OCI-LY7 (cell line): ENCODE measurements around the gene DR1. TPM values are rescaled to one million over a fixed set of nuclear protein-coding genes. Genes with fewer than 3 reads are reported as not detected.

Experiments used
- BruUV-seq: library from RNA; stranded (reverse); fragments of 400-500 nt; replicated peaks from 2 replicates; lab custom pipeline; 2021; lab: Mats Ljungman, UMichigan
- CTCF ChIA-PET: fragments of 300-600 bp; sonication (Branson Sonifier 250); formaldehyde crosslinking; loops from one replicate; lab custom pipeline; 2022; ENCODE audit warnings: antibody characterized with exemption; ENCODE audit not compliant: unreplicated experiment; lab: Charles Lee
- POLR2A ChIA-PET: fragments of 300-600 bp; sonication (Branson Sonifier 250); formaldehyde crosslinking; loops from one replicate; lab custom pipeline; 2022; ENCODE audit warnings: antibody characterized with exemption; lab: Charles Lee
- DNase-seq: peaks from one replicate; pipeline ENCODE4 v3.0.0-alpha.2; 2015; ENCODE audit warnings: low spot score
- H2AFZ ChIP-seq: fragments of 200-600 bp; sonication (generic), shearing (Covaris generic); 2 replicates; pipeline ENCODE4 v1.6.1; 2014; ENCODE audit warnings: mild to moderate bottlenecking, antibody characterized with exemption, low read length, moderate library complexity
- H3K27ac ChIP-seq: fragments of 200-600 bp; sonication (generic); 2 replicates; pipeline ENCODE4 v1.5.1; 2014; ENCODE audit warnings: mixed run types, low read depth, mild to moderate bottlenecking, moderate library complexity, low read length, inconsistent platforms; ENCODE audit not compliant: poor library complexity, severe bottlenecking
- H3K36me3 ChIP-seq: fragments of 200-600 bp; sonication (generic); 2 replicates; pipeline ENCODE4 v1.6.1; 2014; ENCODE audit warnings: mild to moderate bottlenecking, antibody characterized with exemption, low read length, moderate library complexity, mixed read lengths; ENCODE audit not compliant: insufficient read depth
- H3K4me1 ChIP-seq: fragments of 200-600 bp; sonication (generic); 2 replicates; pipeline ENCODE4 v1.5.1; 2014; ENCODE audit warnings: mild to moderate bottlenecking, low read length; ENCODE audit not compliant: insufficient read depth, poor library complexity, severe bottlenecking
- H3K4me2 ChIP-seq: fragments of 200-600 bp; sonication (generic); 2 replicates; pipeline ENCODE4 v1.6.1; 2014; ENCODE audit warnings: mild to moderate bottlenecking, low read length
- H3K4me3 ChIP-seq: fragments of 200-600 bp; sonication (generic); 2 replicates; pipeline ENCODE4 v1.5.1; 2014; ENCODE audit warnings: mild to moderate bottlenecking, low read depth, low read length; ENCODE audit not compliant: poor library complexity, severe bottlenecking
- H3K79me2 ChIP-seq: fragments of 200-600 bp; sonication (generic); 2 replicates; pipeline ENCODE4 v1.6.1; 2016; ENCODE audit warnings: low read depth, mild to moderate bottlenecking, low read length, moderate library complexity, mixed read lengths; ENCODE audit not compliant: insufficient read depth
- H3K9me2 ChIP-seq: fragments of 200-600 bp; sonication (generic); 2 replicates; pipeline ENCODE4 v1.6.1; 2016; ENCODE audit warnings: mild to moderate bottlenecking, low read length, mixed read lengths; ENCODE audit not compliant: insufficient read depth
- H3K9me3 ChIP-seq: fragments of 200-600 bp; sonication (generic); 2 replicates; pipeline ENCODE4 v1.6.1; 2014; ENCODE audit warnings: mild to moderate bottlenecking, mixed run types, low read length, mixed read lengths
- H4K20me1 ChIP-seq: fragments of 200-600 bp; sonication (generic); 2 replicates; pipeline ENCODE4 v1.6.1; 2014; ENCODE audit warnings: mild to moderate bottlenecking, antibody characterized with exemption, low read length, moderate library complexity, mixed read lengths; ENCODE audit not compliant: insufficient read depth
- EZH2phosphoT487 ChIP-seq: fragments of 200-600 bp; sonication (generic); IDR thresholded peaks from 2 replicates; pipeline ENCODE4 v1.6.1; 2018; ENCODE audit warnings: low read depth, borderline replicate concordance, mild to moderate bottlenecking, mixed run types, antibody characterized with exemption, low read length, moderate library complexity, mixed read lengths
- intact Hi-C: fragments of 100-400 bp; cut with micrococcal nuclease; formaldehyde crosslinking; loops from one replicate; pipeline ENCODE4 v1.10.0; 2022; ENCODE audit not compliant: unreplicated experiment
- total RNA-seq, 2 experiments: library from RNA; depleted of rRNA in 1 of 2; stranded (reverse); fragments of >200 nt in 1 of 2; shearing (Covaris generic) in 1 of 2; gene quantifications; 2 replicates each; pipeline ENCODE4 v1.2.3, GENCODE V29; 2014 to 2022
- TF ChIP-seq, protein P1 (sequence below): fragments of 200-600 bp; sonication (generic); conservative IDR thresholded peaks from 2 replicates; pipeline ENCODE4 v1.5.1; 2014; ENCODE audit warnings: mild to moderate bottlenecking, antibody characterized with exemption, low read length, moderate library complexity, mixed read lengths

The DR1 gene
- total RNA-seq, 2 experiments from 2014 or later: 81.3 to 90.4 TPM

DNA sequence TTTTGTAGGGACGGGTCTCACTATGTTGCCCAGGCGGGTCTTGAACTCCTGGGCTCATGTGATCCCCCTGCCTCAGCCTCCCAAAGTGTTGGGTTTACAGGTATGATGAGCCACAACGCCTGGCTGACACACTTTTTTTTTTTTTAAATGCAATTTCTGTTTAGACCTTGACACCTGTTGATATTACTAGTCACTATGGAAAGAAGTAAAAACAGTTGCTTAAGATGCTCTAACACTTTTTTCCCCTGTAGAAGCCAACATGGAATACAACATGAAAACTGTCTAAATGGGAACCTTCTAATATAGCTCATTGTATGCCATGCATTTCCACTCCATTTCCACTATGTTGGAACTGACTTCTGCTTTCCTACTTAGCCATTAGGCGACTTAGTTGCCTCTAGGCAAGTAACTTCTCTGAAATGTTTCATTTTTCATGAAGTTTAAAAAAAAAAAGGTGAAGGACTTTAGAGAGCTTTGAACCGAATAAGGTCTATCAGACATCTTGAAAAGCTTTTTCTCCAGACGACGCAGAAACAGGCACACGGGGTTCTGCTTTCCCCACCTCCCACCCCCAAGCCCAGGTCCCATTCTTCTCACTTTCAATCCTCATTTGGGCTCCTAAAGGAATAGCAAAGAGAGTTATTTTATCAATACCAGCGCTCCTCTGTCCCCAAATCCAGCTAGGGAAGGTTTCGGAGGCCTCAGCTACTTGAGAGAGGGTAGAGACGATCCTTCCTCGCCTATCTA lies 648 bp upstream of the DR1 start:
- TF ChIP-seq EZH2phosphoT487: no peak
- TF ChIP-seq, protein P1, sequence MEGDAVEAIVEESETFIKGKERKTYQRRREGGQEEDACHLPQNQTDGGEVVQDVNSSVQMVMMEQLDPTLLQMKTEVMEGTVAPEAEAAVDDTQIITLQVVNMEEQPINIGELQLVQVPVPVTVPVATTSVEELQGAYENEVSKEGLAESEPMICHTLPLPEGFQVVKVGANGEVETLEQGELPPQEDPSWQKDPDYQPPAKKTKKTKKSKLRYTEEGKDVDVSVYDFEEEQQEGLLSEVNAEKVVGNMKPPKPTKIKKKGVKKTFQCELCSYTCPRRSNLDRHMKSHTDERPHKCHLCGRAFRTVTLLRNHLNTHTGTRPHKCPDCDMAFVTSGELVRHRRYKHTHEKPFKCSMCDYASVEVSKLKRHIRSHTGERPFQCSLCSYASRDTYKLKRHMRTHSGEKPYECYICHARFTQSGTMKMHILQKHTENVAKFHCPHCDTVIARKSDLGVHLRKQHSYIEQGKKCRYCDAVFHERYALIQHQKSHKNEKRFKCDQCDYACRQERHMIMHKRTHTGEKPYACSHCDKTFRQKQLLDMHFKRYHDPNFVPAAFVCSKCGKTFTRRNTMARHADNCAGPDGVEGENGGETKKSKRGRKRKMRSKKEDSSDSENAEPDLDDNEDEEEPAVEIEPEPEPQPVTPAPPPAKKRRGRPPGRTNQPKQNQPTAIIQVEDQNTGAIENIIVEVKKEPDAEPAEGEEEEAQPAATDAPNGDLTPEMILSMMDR: no peak
- H3K79me2 ChIP-seq: peaks cover 65% of the 10 kb centered on the region
- peaks cover 25% of the 10 kb centered on the region for H4K20me1 ChIP-seq
- peaks cover 12% of the 10 kb centered on the region for H3K4me1 ChIP-seq
- DNase-seq: peak; percentile 44
- peak overlapping the region; percentile 87 for H3K4me3 ChIP-seq
- H2AFZ ChIP-seq: peak overlapping the region; percentile 94
- H3K9me2 ChIP-seq: no peaks in the 10 kb centered on the region
- intact Hi-C loops: loop anchor here (5.0 kb wide), 4 partner anchors 163 to 513 kb away; partner anchors contain the start of genes CCDC18, MTF2, RPL5 and TMED5
- peak overlapping the region; percentile 77 for H3K4me2 ChIP-seq
- ChIA-PET POLR2A (interaction anchor here (0.5 to 2.2 kb wide), 32 partner anchors 8 to 558 kb away, joined by 3 to 15 read pairs (median 4); partner anchors contain the start of genes DIPK1A and RPL5), CTCF (interaction anchor here (0.9 to 1.2 kb wide), 3 partner anchors 21 to 87 kb away, joined by 3 to 4 read pairs (median 3); no protein-coding TSS in a partner anchor)
- no peaks in the 10 kb centered on the region for H3K9me3 ChIP-seq
- peak overlapping the region; percentile 74 for H3K27ac ChIP-seq
- H3K36me3 ChIP-seq: peaks cover 32% of the 10 kb centered on the region
- BruUV-seq: TSS peak; percentile 91

- Histone ChIP-seq H2AFZ (peak overlapping the region; percentile 94; the same call in 1 of the 2 replicates), H3K27ac (peak overlapping the region; percentile 74), H3K9me2 (no peaks in the 10 kb centered on the region), H3K36me3 (peaks cover 46% of the 10 kb centered on the region), H4K20me1 (peaks cover 33% of the 10 kb centered on the region), H3K4me3 (peak overlapping the region; percentile 87), H3K79me2 (peaks cover 79% of the 10 kb centered on the region), H3K4me2 (peak overlapping the region; percentile 77), H3K9me3 (no peaks in the 10 kb centered on the region), H3K4me1 (peaks cover 27% of the 10 kb centered on the region)
- intact Hi-C loops: loop anchor here (2.0 to 5.0 kb wide), 5 partner anchors 164 to 514 kb away; partner anchors contain the start of genes CCDC18, MTF2, RPL5 and TMED5
- CTCF ChIA-PET: no interaction called here
- POLR2A ChIA-PET: interaction anchor here (1.1 to 1.3 kb wide), 2 partner anchors 10 to 11 kb away, joined by 3 read pairs; no protein-coding TSS in a partner anchor
- no TSS peak for BruUV-seq
- peak; percentile 56 for DNase-seq
- TF ChIP-seq EZH2phosphoT487: no peak
- TF ChIP-seq, protein P1: no peak
Observed at GRCh38 chr1:93346421-93346993, 800 bp downstream of the DR1 start.
